Thoracic aorta (tissue), 2 donors: ENCODE data around the gene CDC25B. TPM values are rescaled to one million over a fixed set of nuclear protein-coding genes. Genes with fewer than 3 reads are reported as not detected.

Experiments used
- ATAC-seq: fragments of 150-250 bp; one replicate; pipeline ENCODE4 v1.8.0; 2017; ENCODE audit warnings: low read depth; ENCODE audit not compliant: insufficient number of reproducible peaks, low FRiP score
- DNase-seq: peaks from one replicate; pipeline ENCODE4 v3.0.0-alpha.2; 2020; ENCODE audit warnings: low spot score
- H3K27ac ChIP-seq, 2 donors: fragments of 200-600 bp; sonication (generic); 1 replicate in 1 of 2; 2 replicates in 1 of 2; pipeline ENCODE4 v1.5.1; 2016; ENCODE audit warnings: mild to moderate bottlenecking in 2 of 2, moderate library complexity in 2 of 2
- H3K27me3 ChIP-seq: fragments of 200-600 bp; sonication (generic); replicated peaks from 2 replicates; pipeline ENCODE4 v1.6.0; 2016; ENCODE audit warnings: mild to moderate bottlenecking; ENCODE audit not compliant: insufficient read depth
- H3K36me3 ChIP-seq: fragments of 200-600 bp; sonication (generic); one replicate; pipeline ENCODE4 v1.5.1; 2016
- H3K4me1 ChIP-seq, 2 donors: fragments of 200-600 bp; sonication (generic); 1 replicate in 1 of 2; 2 replicates in 1 of 2; pipeline versions ENCODE4 v1.5.1 to v1.6.0; 2016; ENCODE audit warnings: low read depth in 2 of 2, mild to moderate bottlenecking in 1 of 2; ENCODE audit not compliant: control insufficient read depth in 1 of 2
- H3K4me3 ChIP-seq: fragments of 200-600 bp; sonication (generic); 2 replicates; pipeline ENCODE4 v1.5.1; 2016; ENCODE audit warnings: mild to moderate bottlenecking
- H3K9me3 ChIP-seq: fragments of 200-600 bp; sonication (generic); 2 replicates; pipeline ENCODE4 v1.5.1; 2016
- CTCF ChIP-seq: fragments of 200-600 bp; sonication (generic); IDR thresholded peaks from one replicate; pipeline ENCODE4 v1.5.1; 2019; ENCODE audit warnings: antibody characterized with exemption
- total RNA-seq, 2 donors: library from RNA; depleted of rRNA; stranded (reverse); fragments of >200 nt; gene quantifications; one replicate each; pipeline versions ENCODE4 v1.1.0 to v1.2.3, GENCODE V29; 2016

The CDC25B gene
- total RNA-seq, 2 donors from 2014 or later, result 28.4 to 41.8 TPM

GRCh38 chr20:3777716-3778629, 18.1 kb upstream of the CDC25B start:
- no peak for ATAC-seq
- Histone ChIP-seq H3K27ac (no peak overlapping the region), H3K4me3 (peak overlapping the region; percentile 80), H3K4me1 (peaks cover 11 to 21% of the 10 kb centered on the region in 2 donors), H3K27me3 (no peaks in the 10 kb centered on the region), H3K9me3 (no peaks in the 10 kb centered on the region), H3K36me3 (no peaks in the 10 kb centered on the region)
- no peak for DNase-seq
- TF ChIP-seq CTCF, result no peak

- Histone ChIP-seq H3K9me3 (no peaks in the 10 kb centered on the region), H3K27ac (no peak overlapping the region), H3K27me3 (no peaks in the 10 kb centered on the region), H3K36me3 (no peaks in the 10 kb centered on the region), H3K4me3 (no peak overlapping the region), H3K4me1 (peaks cover 15 to 27% of the 10 kb centered on the region in 2 donors)
- ATAC-seq (no peak), DNase-seq (no peak)
- no peak for TF ChIP-seq CTCF
These were observed 17.1 kb upstream of the CDC25B start for GRCh38 chr20:3778976-3779375.

- Histone ChIP-seq H3K4me3 (peak within 1 kb of the TSS; percentile 57), H3K4me1 (peaks cover 31 to 47% of the 10 kb centered on the region in 2 donors), H3K9me3 (no peaks in the 10 kb centered on the region), H3K27ac (peak within 1 kb of the TSS; percentile 49 to 54), H3K27me3 (no peaks in the 10 kb centered on the region), H3K36me3 (no peaks in the 10 kb centered on the region)
- peak; percentile 41 for TF ChIP-seq CTCF
- peak; percentile 65 for DNase-seq
- ATAC-seq, result peak; percentile 88
These were observed 14.8 kb upstream of the CDC25B start, which contains the start of gene SPEF1 for GRCh38 chr20:3781153-3781910. Gene SPEF1, minus strand, starts transcription at chr20:3781448. Its CDS starts 161 bp downstream, at chr20:3781287.

- ATAC-seq (no peak), DNase-seq (no peak)
- Histone ChIP-seq H3K36me3 (no peaks in the 10 kb centered on the region), H3K4me1 (peaks cover 37 to 49% of the 10 kb centered on the region in 2 donors), H3K27ac (no peak overlapping the region), H3K27me3 (no peaks in the 10 kb centered on the region), H3K4me3 (no peak overlapping the region), H3K9me3 (no peaks in the 10 kb centered on the region)
- TF ChIP-seq CTCF, result no peak
These were observed 13.5 kb upstream of the CDC25B start for GRCh38 chr20:3782597-3782996.

- no peaks in the 10 kb centered on the region for H3K9me3 ChIP-seq
- DNase-seq, result no peak
- no peaks in the 10 kb centered on the region for H3K36me3 ChIP-seq
- no peak for TF ChIP-seq CTCF
- no peak overlapping the region for H3K27ac ChIP-seq
- ATAC-seq, result no peak
- peaks cover 34 to 47% of the 10 kb centered on the region in 2 donors for H3K4me1 ChIP-seq
- no peaks in the 10 kb centered on the region for H3K27me3 ChIP-seq
- H3K4me3 ChIP-seq, result no peak overlapping the region
These were observed 13.0 kb upstream of the CDC25B start for GRCh38 chr20:3783068-3783489.
